Measurements from ENCODE around the gene EIF4EBP3.

GRCh38 chr5:140566665-140567064, 19.2 kb downstream of the EIF4EBP3 start:
- TF ChIP-seq CTCF (IDR thresholded peaks at IDR 0.05) = no peak
- TF ChIP-seq POLR2A (IDR thresholded peaks at IDR 0.05) = no peak

All from thyroid gland (tissue), 4 donors.